ENCODE data around the gene NRBF2. TPM values are rescaled to one million over a fixed set of nuclear protein-coding genes. Genes with fewer than 3 reads are reported as not detected.
A peak's percentile ranks its signal among the peaks of the same experiment; 100 is the strongest.
"Not testable (repeated sequence)": the region's sequence is repeated elsewhere in the genome, so short reads cannot be mapped to it uniquely, and the experiment has no call there.

NRBF2 gene
- total and polyA plus RNA-seq, 4 experiments from 2014 or later, result 17.8 to 31.8 (median 19.2) TPM

- Histone ChIP-seq H3K9me3 (ENCODE audit: control insufficient read depth in 1 of 2, low read length in 2 of 2) (no peaks in the 10 kb centered on the region), H3K36me3 (ENCODE audit: insufficient read depth, low read length) (no peaks in the 10 kb centered on the region), H3K4me1 (ENCODE audit: insufficient read depth, low read length) (no peaks in the 10 kb centered on the region), H3K4me3 (ENCODE audit: low read length in 2 of 2) (no peak overlapping the region), H3K27ac (ENCODE audit: low read depth, low read length) (no peak overlapping the region), H3K27me3 (ENCODE audit: insufficient read depth, low read length) (no peaks in the 10 kb centered on the region)
- no peak overlapping the region for H3K4me3 Mint-ChIP-seq
- H3K36me3 Mint-ChIP-seq, result no peaks in the 10 kb centered on the region
- intact Hi-C loops (cut with micrococcal nuclease), result no loop called here
- H3K4me1 Mint-ChIP-seq, result no peaks in the 10 kb centered on the region
- CTCF ChIA-PET (ENCODE audit: partially characterized antibody), result no interaction called here
- H3K27me3 Mint-ChIP-seq, result peaks cover 4 to 9% of the 10 kb centered on the region in 2 donors
- no peaks in the 10 kb centered on the region for H3K9me3 Mint-ChIP-seq
- POLR2A ChIA-PET (ENCODE audit: partially characterized antibody), result no interaction called here
- DNase-seq, result no peak
- no peak overlapping the region for H3K27ac Mint-ChIP-seq
Observed at GRCh38 chr10:63094881-63095280, 38.2 kb upstream of the NRBF2 start.

DNA sequence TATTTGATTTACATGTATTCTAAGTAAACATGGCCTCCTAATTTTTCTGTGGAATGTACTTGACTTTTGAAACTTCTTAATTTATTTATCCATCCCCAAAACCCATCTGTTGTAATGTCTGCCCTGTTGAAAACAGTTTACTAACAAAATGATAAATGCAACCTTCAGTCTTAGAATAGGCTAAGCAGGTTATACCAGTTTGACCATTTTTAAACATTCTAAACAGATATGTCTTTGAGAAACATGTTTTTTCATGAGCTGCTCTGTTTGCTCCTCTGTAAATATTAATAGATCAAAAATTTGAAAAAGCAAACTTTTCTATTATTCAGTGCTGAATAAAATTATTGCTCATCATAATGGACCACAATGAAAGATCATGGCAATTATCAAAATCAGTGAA is 33.4 kb upstream of the NRBF2 start:
- Mint-ChIP-seq H3K36me3 (no peaks in the 10 kb centered on the region), H3K27ac (no peak overlapping the region), H3K27me3 (peaks cover 12 to 19% of the 10 kb centered on the region in 2 donors), H3K4me3 (no peak overlapping the region), H3K9me3 (peaks cover 0 to 2% (median 0%) of the 10 kb centered on the region in 8 donors), H3K4me1 (peaks cover 0 to 3% (median 0%) of the 10 kb centered on the region in 4 donors)
- Histone ChIP-seq H3K36me3 (ENCODE audit: insufficient read depth, low read length) (no peaks in the 10 kb centered on the region), H3K9me3 (ENCODE audit: control insufficient read depth in 1 of 2, low read length in 2 of 2) (no peaks in the 10 kb centered on the region), H3K27ac (ENCODE audit: low read depth, low read length) (no peak overlapping the region), H3K4me1 (ENCODE audit: insufficient read depth, low read length) (no peaks in the 10 kb centered on the region), H3K4me3 (ENCODE audit: low read length in 2 of 2) (no peak overlapping the region), H3K27me3 (ENCODE audit: insufficient read depth, low read length) (no peaks in the 10 kb centered on the region)
- ChIA-PET CTCF (ENCODE audit: partially characterized antibody) (interaction anchor here (1.9 kb wide), 1 partner anchor 14 kb away, joined by 7 read pairs; no protein-coding TSS in a partner anchor), POLR2A (ENCODE audit: partially characterized antibody) (no interaction called here)
- intact Hi-C loops (cut with micrococcal nuclease), result no loop called here
- no peak for DNase-seq

GRCh38 chr10:63101091-63101490 is 32.0 kb upstream of the NRBF2 start:
- H3K4me3 Mint-ChIP-seq; DNase-seq; H3K9me3 Mint-ChIP-seq; H3K27me3 ChIP-seq (ENCODE audit: insufficient read depth, low read length); H3K9me3 ChIP-seq (ENCODE audit: control insufficient read depth in 1 of 2, low read length in 2 of 2); intact Hi-C loops (cut with micrococcal nuclease); H3K4me1 ChIP-seq (ENCODE audit: insufficient read depth, low read length); H3K4me3 ChIP-seq (ENCODE audit: low read length in 2 of 2); POLR2A ChIA-PET (ENCODE audit: partially characterized antibody); CTCF ChIA-PET (ENCODE audit: partially characterized antibody); H3K27ac ChIP-seq (ENCODE audit: low read depth, low read length); H3K36me3 ChIP-seq (ENCODE audit: insufficient read depth, low read length); H3K36me3 Mint-ChIP-seq; H3K4me1 Mint-ChIP-seq: not testable (repeated sequence)
- peak overlapping the region in 1 of 7 donors; percentile 0 for H3K27ac Mint-ChIP-seq
- H3K27me3 Mint-ChIP-seq, result peaks cover 11 to 15% of the 10 kb centered on the region in 2 donors

DNA sequence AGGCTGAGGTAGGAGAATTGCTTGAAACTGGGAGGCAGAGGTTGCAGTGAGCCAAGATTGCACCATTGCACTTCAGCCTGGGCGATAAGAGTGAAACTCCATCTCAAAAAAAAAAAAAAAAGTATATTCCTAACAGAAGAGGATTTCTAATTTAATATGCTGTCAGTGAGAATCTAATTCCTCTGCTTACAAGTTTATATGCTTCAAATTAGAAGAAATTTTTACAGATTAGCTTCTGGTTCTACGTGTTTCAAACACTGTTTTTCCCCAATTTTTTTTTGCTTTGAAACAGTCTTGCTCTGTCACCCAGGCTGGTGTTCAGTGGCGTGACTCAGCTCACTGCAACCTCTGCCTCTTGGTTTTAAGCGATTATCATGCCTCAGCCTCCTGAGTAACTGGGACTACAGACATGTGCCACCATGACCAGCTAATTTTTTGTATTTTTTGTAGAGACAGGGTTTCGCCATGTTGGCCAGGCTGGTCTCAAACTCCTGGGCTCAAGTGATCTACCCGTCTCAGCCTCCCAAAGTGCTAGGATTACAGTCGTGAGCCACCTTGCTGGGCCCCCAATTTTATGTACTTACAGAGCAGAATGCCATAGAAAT is 30.7 kb upstream of the NRBF2 start:
- H3K27me3 ChIP-seq (ENCODE audit: insufficient read depth, low read length); H3K36me3 Mint-ChIP-seq; H3K4me3 Mint-ChIP-seq; H3K4me1 Mint-ChIP-seq; H3K9me3 ChIP-seq (ENCODE audit: control insufficient read depth in 1 of 2, low read length in 2 of 2); intact Hi-C loops (cut with micrococcal nuclease); H3K27ac ChIP-seq (ENCODE audit: low read depth, low read length); CTCF ChIA-PET (ENCODE audit: partially characterized antibody); H3K36me3 ChIP-seq (ENCODE audit: insufficient read depth, low read length); DNase-seq; H3K4me1 ChIP-seq (ENCODE audit: insufficient read depth, low read length); H3K4me3 ChIP-seq (ENCODE audit: low read length in 2 of 2); H3K9me3 Mint-ChIP-seq; H3K27ac Mint-ChIP-seq: not testable (repeated sequence)
- POLR2A ChIA-PET (ENCODE audit: partially characterized antibody), result interaction anchor here (0.6 kb wide), 1 partner anchor 452 kb away, joined by 4 read pairs; no protein-coding TSS in a partner anchor
- H3K27me3 Mint-ChIP-seq, result peaks cover 16 to 23% of the 10 kb centered on the region in 2 donors

DNA sequence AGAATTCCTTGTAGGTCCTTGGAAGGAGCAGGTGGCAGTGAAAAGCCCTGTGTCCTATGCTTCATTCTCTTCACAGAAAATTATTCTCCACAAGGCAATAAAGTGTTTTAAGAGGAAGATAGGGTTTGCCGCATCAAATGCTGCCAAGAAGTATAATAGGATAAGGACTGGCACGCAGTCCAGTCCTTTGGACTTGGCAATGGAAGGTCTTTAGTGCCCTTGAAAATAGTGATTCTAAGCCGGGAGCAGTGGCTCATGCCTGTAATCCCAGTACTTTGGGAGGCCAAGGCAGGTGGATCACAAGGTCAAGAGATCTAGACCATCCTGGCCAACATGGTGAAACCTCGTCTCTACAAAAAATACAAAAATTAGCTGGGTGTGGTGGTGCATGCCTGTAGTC is 29.9 kb upstream of the NRBF2 start:
- H3K27me3 Mint-ChIP-seq, result peaks cover 16 to 23% of the 10 kb centered on the region in 2 donors

GRCh38 chr10:63103971-63104409 is 29.1 kb upstream of the NRBF2 start:
- Mint-ChIP-seq H3K36me3 (no peaks in the 10 kb centered on the region), H3K27ac (no peak overlapping the region), H3K4me3 (peak overlapping the region in 1 of 8 donors; percentile 12), H3K27me3 (peaks cover 16 to 28% of the 10 kb centered on the region in 2 donors), H3K9me3 (peaks cover 0 to 4% (median 0%) of the 10 kb centered on the region in 8 donors), H3K4me1 (peaks cover 0 to 3% (median 0%) of the 10 kb centered on the region in 4 donors)
- Histone ChIP-seq H3K9me3 (ENCODE audit: control insufficient read depth in 1 of 2, low read length in 2 of 2) (no peaks in the 10 kb centered on the region), H3K27me3 (ENCODE audit: insufficient read depth, low read length) (no peaks in the 10 kb centered on the region), H3K4me3 (ENCODE audit: low read length in 2 of 2) (no peak overlapping the region), H3K4me1 (ENCODE audit: insufficient read depth, low read length) (no peaks in the 10 kb centered on the region), H3K36me3 (ENCODE audit: insufficient read depth, low read length) (no peaks in the 10 kb centered on the region), H3K27ac (ENCODE audit: low read depth, low read length) (no peak overlapping the region)
- no peak for DNase-seq
- ChIA-PET POLR2A (ENCODE audit: partially characterized antibody) (no interaction called here), CTCF (ENCODE audit: partially characterized antibody) (no interaction called here)
- intact Hi-C loops (cut with micrococcal nuclease), result no loop called here

More for the DNA sequence above, 29.9 kb upstream of the NRBF2 start:
- H3K36me3 ChIP-seq (ENCODE audit: insufficient read depth, low read length); H3K27me3 ChIP-seq (ENCODE audit: insufficient read depth, low read length); intact Hi-C loops (cut with micrococcal nuclease); H3K4me1 Mint-ChIP-seq; H3K9me3 Mint-ChIP-seq; H3K4me3 Mint-ChIP-seq; CTCF ChIA-PET (ENCODE audit: partially characterized antibody); H3K36me3 Mint-ChIP-seq; H3K4me3 ChIP-seq (ENCODE audit: low read length in 2 of 2); H3K4me1 ChIP-seq (ENCODE audit: insufficient read depth, low read length); H3K27ac Mint-ChIP-seq; POLR2A ChIA-PET (ENCODE audit: partially characterized antibody); H3K9me3 ChIP-seq (ENCODE audit: control insufficient read depth in 1 of 2, low read length in 2 of 2); DNase-seq; H3K27ac ChIP-seq (ENCODE audit: low read depth, low read length): not testable (repeated sequence)

- H3K36me3 ChIP-seq (ENCODE audit: insufficient read depth, low read length), result no peaks in the 10 kb centered on the region
- POLR2A ChIA-PET (ENCODE audit: partially characterized antibody), result no interaction called here
- peaks cover 0 to 3% (median 0%) of the 10 kb centered on the region in 4 donors for H3K4me1 Mint-ChIP-seq
- H3K27ac Mint-ChIP-seq, result no peak overlapping the region
- H3K27ac ChIP-seq (ENCODE audit: low read depth, low read length), result no peak overlapping the region
- CTCF ChIA-PET (ENCODE audit: partially characterized antibody), result no interaction called here
- H3K9me3 ChIP-seq (ENCODE audit: control insufficient read depth in 1 of 2, low read length in 2 of 2), result no peaks in the 10 kb centered on the region
- no peak overlapping the region for H3K4me3 Mint-ChIP-seq
- intact Hi-C loops (cut with micrococcal nuclease), result no loop called here
- no peaks in the 10 kb centered on the region for H3K36me3 Mint-ChIP-seq
- no peaks in the 10 kb centered on the region for H3K27me3 ChIP-seq (ENCODE audit: insufficient read depth, low read length)
- H3K27me3 Mint-ChIP-seq, result peaks cover 15 to 28% of the 10 kb centered on the region in 2 donors
- H3K4me1 ChIP-seq (ENCODE audit: insufficient read depth, low read length), result no peaks in the 10 kb centered on the region
- H3K4me3 ChIP-seq (ENCODE audit: low read length in 2 of 2), result no peak overlapping the region
- no peak for DNase-seq
- peaks cover 0 to 4% (median 0%) of the 10 kb centered on the region in 8 donors for H3K9me3 Mint-ChIP-seq
Observed at GRCh38 chr10:63105225-63106110, 27.7 kb upstream of the NRBF2 start.
